Mesothelial cell of epicardium (in vitro differentiated cells): ENCODE measurements around the gene HNRNPH2. TPM values are rescaled to one million over a fixed set of nuclear protein-coding genes. Genes with fewer than 3 reads are reported as not detected.

Experiments
- DNase-seq, 2 experiments: peaks; one replicate each; pipeline ENCODE4 v3.0.0; 2021; ENCODE audit warnings: low spot score in 2 of 2; ENCODE audit not compliant: unreplicated experiment in 2 of 2
- H3K27ac Mint-ChIP-seq: 2 replicates; pipeline ENCODE4 v1.8.0; 2021; ENCODE audit warnings: mixed read lengths
- H3K27me3 Mint-ChIP-seq: 2 replicates; pipeline ENCODE4 v1.8.0; 2021; ENCODE audit warnings: low read depth, mixed read lengths
- H3K36me3 Mint-ChIP-seq: 2 replicates; pipeline ENCODE4 v1.8.0; 2021; ENCODE audit warnings: mixed read lengths
- H3K4me1 Mint-ChIP-seq: 2 replicates; pipeline ENCODE4 v1.8.0; 2021; ENCODE audit warnings: mixed read lengths
- H3K4me3 Mint-ChIP-seq: 2 replicates; pipeline ENCODE4 v1.8.0; 2021; ENCODE audit warnings: mild to moderate bottlenecking, moderate library complexity, mixed read lengths
- H3K9me3 Mint-ChIP-seq: 2 replicates; pipeline ENCODE4 v1.8.0; 2021; ENCODE audit warnings: mixed read lengths
- total RNA-seq: library from RNA; stranded (reverse); gene quantifications from 3 replicates; pipeline ENCODE4 v1.2.1, GENCODE V29; 2021
- TF ChIP-seq, protein P1 (sequence below): fragments of 200-600 bp; sonication (generic); IDR thresholded peaks from one replicate; pipeline ENCODE4 v1.5.0; 2021; ENCODE audit warnings: antibody characterized with exemption; ENCODE audit not compliant: unreplicated experiment

HNRNPH2 gene
- total RNA-seq, 1 donor from 2014 or later: 63.0 TPM

DNA sequence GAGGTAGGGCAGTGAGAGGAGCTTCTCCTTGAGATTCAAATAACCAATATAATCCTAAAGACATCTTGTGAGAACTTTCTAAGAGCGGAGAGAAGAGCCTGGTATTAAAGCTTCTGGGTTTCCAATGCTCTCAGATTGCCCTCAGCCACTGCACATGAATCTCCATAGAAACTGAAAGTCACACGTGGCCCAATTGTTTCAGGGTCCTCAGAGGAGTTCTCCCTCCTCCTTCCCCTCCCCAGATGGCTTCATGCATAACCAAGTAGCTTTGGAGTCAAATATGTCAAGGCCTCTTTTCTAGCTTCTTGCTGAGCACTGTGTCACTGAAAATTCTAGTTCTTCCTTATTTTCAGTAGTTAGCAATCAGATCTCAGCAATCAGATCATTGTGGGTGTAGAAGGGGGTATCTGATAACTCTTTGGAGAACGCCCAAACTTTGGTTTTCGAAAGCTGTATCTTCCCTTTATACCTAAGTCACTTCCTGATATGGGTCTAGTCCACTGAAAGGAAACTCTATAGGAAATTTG lies 24.3 kb upstream of the HNRNPH2 start:
- Mint-ChIP-seq H3K36me3 (no peaks in the 10 kb centered on the region), H3K27ac (no peak overlapping the region), H3K27me3 (no peaks in the 10 kb centered on the region), H3K4me3 (no peak overlapping the region), H3K9me3 (peaks cover 10% of the 10 kb centered on the region), H3K4me1 (no peaks in the 10 kb centered on the region)
- TF ChIP-seq, protein P1, sequence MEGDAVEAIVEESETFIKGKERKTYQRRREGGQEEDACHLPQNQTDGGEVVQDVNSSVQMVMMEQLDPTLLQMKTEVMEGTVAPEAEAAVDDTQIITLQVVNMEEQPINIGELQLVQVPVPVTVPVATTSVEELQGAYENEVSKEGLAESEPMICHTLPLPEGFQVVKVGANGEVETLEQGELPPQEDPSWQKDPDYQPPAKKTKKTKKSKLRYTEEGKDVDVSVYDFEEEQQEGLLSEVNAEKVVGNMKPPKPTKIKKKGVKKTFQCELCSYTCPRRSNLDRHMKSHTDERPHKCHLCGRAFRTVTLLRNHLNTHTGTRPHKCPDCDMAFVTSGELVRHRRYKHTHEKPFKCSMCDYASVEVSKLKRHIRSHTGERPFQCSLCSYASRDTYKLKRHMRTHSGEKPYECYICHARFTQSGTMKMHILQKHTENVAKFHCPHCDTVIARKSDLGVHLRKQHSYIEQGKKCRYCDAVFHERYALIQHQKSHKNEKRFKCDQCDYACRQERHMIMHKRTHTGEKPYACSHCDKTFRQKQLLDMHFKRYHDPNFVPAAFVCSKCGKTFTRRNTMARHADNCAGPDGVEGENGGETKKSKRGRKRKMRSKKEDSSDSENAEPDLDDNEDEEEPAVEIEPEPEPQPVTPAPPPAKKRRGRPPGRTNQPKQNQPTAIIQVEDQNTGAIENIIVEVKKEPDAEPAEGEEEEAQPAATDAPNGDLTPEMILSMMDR: no peak
- DNase-seq: no peak

- no peak overlapping the region for H3K27ac Mint-ChIP-seq
- H3K27me3 Mint-ChIP-seq: no peaks in the 10 kb centered on the region
- TF ChIP-seq, protein P1: no peak
- H3K9me3 Mint-ChIP-seq: peaks cover 10% of the 10 kb centered on the region
- H3K36me3 Mint-ChIP-seq: no peaks in the 10 kb centered on the region
- no peaks in the 10 kb centered on the region for H3K4me1 Mint-ChIP-seq
- H3K4me3 Mint-ChIP-seq: no peak overlapping the region
- no peak for DNase-seq
Observed at GRCh38 chrX:101385026-101385684, 22.9 kb upstream of the HNRNPH2 start.

DNA sequence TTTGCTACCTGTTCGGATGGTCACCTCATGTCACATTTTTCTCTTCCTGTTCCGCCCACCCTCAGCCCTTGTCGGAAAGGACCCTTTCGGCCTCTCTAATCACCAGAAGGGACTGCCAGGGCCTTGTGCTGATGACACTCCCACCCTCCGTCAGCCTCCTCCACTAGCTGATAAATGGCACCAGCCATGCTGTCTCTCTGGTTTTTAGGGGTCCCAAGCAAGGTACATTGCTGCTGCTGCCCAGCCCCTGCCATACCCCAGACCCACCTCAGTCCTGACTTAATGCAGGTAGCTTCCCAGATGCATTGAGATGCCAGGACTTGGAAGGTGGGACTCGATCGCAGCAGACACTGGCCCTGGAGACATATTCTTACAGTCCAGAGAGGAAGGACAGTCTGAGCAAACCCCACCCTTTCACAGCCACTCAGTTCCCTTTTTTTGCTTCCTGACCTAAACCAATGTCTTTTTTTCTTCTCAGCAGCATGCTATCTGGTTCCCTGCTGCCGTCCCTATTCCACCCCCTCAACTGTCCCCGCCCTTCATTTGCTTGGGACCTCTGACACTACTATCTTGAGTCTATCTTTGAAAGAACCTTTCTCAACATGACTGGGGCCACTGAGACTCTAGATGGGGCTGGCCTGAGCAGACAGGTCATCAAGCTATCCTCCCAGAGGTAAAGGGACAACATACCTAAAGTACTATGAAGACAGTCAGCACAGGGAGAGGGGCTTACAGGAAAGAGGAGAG lies 22.1 kb upstream of the HNRNPH2 start, which contains the start of gene BTK:
TSS of gene BTK (minus strand) at position 397 of the 747 bp plus-strand sequence. CDS start 10,907 bp downstream, outside the sequence.
- DNase-seq: no peak
- Mint-ChIP-seq H3K27me3 (no peaks in the 10 kb centered on the region), H3K27ac (no peak within 1 kb of the TSS), H3K4me3 (no peak within 1 kb of the TSS), H3K36me3 (no peaks in the 10 kb centered on the region), H3K4me1 (peaks cover 3% of the 10 kb centered on the region), H3K9me3 (peaks cover 10% of the 10 kb centered on the region)
- TF ChIP-seq, protein P1: no peak

GRCh38 chrX:101386542-101386885 lies 21.5 kb upstream of the HNRNPH2 start:
- Mint-ChIP-seq H3K4me3 (no peak overlapping the region), H3K27ac (no peak overlapping the region), H3K4me1 (peaks cover 3% of the 10 kb centered on the region), H3K9me3 (peaks cover 6% of the 10 kb centered on the region), H3K27me3 (no peaks in the 10 kb centered on the region), H3K36me3 (no peaks in the 10 kb centered on the region)
- TF ChIP-seq, protein P1: no peak
- DNase-seq: no peak

DNA sequence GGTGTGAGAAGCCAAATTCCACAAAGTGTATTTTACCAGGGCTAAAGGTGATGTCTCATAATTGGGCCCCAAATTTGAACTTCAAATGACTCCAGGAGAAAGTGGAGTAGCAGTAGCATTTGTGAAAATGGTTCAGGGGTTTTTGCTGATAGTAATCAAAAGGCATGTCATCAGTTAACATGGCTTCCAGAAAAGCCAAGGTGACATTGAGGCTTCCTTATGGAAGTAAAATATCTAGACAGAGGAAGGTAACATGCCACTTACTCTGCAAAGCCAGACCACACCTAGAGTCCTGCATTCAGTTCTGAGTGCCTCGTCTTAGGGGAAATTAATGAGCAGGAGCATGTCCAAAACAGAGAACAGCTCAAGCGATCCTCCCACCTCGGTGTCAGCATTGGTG lies 19.4 kb upstream of the HNRNPH2 start:
- Mint-ChIP-seq H3K9me3 (no peaks in the 10 kb centered on the region), H3K4me3 (no peak overlapping the region), H3K27ac (no peak overlapping the region), H3K27me3 (no peaks in the 10 kb centered on the region), H3K4me1 (peaks cover 10% of the 10 kb centered on the region), H3K36me3 (peaks cover 4% of the 10 kb centered on the region)
- DNase-seq: no peak
- TF ChIP-seq, protein P1: no peak
